HG03354 (cell line): ENCODE measurements around the gene SIGLEC12.
A peak's percentile ranks its signal among the peaks of the same experiment; 100 is the strongest.
"Not testable (repeated sequence)": the region's sequence is repeated elsewhere in the genome, so short reads cannot be mapped to it uniquely, and the experiment has no call there.

Source experiments
- ATAC-seq: cut with Tn5 transposase; IDR thresholded peaks from one replicate; pipeline ENCODE4 v1.9.1; 2021; ENCODE audit warnings: mild to moderate bottlenecking; ENCODE audit not compliant: unreplicated experiment, poor library complexity, severe bottlenecking

The SIGLEC12 gene

GRCh38 chr19:51462276-51462675, 39.3 kb downstream of the SIGLEC12 start:
- ATAC-seq = no peak

- ATAC-seq = no peak
Measured at GRCh38 chr19:51461723-51462161, 39.9 kb downstream of the SIGLEC12 start.

DNA sequence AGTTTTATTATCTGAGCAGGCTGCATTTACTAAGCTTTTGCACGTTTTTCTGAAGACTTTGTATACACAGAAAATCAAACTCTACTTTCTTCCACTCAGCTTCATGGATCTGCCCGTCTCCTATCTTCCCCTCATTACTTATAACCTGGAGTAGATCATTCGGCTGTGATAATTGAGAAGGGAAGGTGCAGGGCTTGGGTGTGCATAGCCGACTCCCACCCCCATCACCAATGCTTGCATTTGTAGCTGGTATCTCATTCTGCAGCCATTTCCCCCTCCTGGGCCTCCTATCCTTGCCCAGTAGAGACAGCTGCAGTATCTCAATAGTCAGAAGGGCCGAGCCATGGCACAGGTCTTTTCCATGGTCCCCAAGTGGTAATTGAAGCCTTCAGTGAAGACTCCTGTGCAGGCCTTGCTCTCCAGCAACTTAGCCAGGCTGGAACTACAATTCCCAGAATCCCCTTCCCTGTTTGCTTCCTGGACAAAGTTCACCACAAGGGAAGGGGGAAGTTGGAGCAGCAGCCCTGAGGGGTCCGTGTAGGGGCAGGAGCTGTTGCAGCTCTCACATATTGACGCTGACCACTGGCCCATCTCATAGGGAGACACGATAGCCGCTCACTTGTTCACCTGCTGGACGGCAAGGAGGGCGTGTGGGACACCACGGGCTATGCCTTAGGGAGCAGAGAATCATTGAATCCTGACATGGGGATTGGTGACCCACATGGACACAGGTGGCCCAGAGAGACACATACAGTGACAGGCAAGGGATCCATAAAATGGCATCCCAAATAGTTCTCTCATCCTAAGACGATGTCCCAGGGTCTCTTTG, 41.2 kb downstream of the SIGLEC12 start:
- no peak for ATAC-seq

- no peak for ATAC-seq
Measured at GRCh38 chr19:51458899-51459505, 42.6 kb downstream of the SIGLEC12 start.

DNA sequence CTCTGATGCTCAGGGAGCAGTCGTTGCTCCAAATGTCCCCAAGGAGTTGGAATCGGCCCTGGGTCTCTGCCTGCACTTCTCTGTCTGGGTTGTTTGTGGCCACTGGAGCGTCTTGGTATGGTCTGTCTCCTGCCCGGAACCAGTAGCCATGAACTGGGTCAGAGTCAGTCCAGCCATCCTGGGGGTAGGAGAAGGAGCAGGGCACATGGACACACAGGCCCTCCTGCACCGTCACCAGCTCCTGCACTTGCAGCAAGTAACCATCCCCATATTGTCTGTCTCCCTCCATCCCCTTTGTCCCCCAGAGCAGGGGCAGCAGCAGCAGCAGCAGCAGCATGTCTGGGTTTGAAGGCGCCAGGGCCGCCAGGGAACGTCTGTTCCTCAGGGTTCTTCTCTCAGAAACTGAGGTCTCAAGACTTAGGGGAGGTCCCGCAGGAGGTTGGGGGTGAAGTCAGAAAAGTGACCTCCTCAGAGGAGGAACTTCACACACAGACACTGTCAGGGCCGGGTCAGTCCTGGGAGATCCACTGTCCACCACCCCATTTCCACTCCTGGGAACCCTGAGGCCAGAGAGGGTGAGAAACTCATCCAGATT, 43.5 kb downstream of the SIGLEC12 start, which contains the start of gene SIGLEC8:
Gene SIGLEC8, minus strand, starts transcription at position 404 of the 595 bp plus-strand sequence. Its CDS starts 67 bp downstream, at position 337.
- no peak for ATAC-seq

DNA sequence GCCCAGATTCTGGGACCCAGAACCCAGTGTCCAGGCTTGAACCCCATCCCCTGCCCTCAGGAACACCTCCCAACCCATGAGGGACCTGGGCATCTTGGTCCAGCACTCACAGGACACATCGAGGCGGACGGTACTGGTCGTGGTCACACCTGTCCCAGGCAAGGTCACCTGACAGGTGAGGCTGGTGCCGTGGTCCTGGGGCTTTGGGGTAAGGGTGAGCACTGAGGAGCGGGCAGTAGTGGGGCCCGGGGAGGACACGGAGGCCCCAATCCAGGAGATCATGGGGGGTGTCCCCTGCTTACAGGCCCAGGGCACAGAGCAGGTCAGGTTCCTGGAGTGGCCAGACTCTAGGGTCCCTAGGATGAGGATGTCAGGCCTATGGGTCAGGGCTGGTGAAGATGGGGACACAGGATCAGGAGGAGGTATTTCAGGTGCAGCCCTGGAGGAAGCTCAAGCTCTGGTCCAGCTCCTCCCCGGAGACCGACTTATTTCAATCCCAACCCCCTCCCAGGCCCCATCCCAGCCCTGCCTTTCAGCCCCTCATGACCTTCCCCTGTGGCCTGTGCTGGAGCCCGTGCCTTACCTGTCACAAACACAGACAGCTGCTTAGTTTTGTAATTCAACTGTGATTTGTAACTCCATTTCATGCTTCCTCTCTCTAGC, 44.1 kb downstream of the SIGLEC12 start:
- ATAC-seq = no peak

- ATAC-seq = no peak
Measured at GRCh38 chr19:51456541-51457290, 44.9 kb downstream of the SIGLEC12 start.

GRCh38 chr19:51450730-51451307, 50.8 kb downstream of the SIGLEC12 start:
- ATAC-seq = no peak

- no peak for ATAC-seq
Measured at GRCh38 chr19:51448411-51449016, 53.1 kb downstream of the SIGLEC12 start.

GRCh38 chr19:51448011-51448410, 53.6 kb downstream of the SIGLEC12 start:
- ATAC-seq = no peak

- not testable (repeated sequence) for ATAC-seq
Measured at GRCh38 chr19:51447510-51447909, 54.1 kb downstream of the SIGLEC12 start.

DNA sequence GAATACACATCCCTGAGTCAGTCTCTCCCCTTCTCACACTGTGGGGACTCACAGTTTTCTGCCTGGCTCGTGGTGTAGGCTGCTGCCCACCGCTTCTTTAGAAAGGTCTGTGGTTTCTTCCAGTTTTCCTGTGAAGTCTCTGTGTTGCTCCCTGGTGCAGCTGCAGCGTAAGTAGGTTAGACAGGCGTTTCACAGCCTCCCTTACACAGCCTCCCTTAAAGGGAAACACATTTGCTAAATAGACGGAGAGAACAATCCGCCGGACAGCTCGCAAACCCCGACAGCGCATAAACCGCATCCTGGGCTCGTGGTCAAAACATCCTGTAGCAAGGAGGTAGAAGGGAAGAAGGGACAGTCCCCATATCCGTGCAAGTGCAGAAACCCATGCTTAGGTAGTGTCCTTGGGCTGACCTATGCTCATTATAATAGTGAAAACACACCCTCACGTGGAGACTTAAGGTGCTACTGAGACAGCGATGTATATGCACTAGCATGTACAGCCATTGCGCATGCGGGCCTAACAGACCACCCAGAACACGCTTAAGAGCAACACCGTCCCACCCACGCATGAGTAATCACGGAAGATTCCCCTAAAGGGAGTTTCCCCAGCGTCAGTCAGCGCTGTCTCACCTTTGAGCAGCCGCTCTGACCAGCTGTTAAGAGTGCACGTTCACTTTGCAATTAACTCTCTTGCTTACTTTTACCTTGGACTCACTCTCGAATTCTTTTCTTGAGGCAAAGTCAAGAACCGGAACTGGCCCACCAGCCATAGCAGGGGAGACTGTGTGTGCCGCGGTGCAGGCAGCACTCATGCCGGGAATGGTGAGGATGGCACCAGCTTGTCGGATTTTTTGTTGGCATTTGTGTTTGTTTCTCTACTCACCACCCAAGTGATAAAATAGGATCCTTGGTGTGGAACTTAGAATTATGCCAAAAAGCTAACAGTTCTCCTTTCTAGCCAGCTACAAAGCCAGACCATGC, 59.9 kb downstream of the SIGLEC12 start:
- ATAC-seq = peak; percentile 93
